Naive B cell (primary cell): ENCODE data around the gene ZNF213. TPM values are rescaled to one million over a fixed set of nuclear protein-coding genes. Genes with fewer than 3 reads are reported as not detected.

Experiments used
- polyA plus RNA-seq, 6 donors: library from polyadenylated mRNA; unstranded; fragments of 300-500 nt; fragmentation: Illumina TruSeq; gene quantifications; one replicate each; pipeline ENCODE4 v1.2.3, GENCODE V29; 2021; ENCODE audit warnings: low read depth in 6 of 6

The ZNF213 gene
- polyA plus RNA-seq, 6 donors from 2014 or later: 0.38 to 2.7 (median 1.6) TPM; not detected in 1

Other genes with a start within 250 kb of the ZNF213 start
- 10 to 100 TPM in 3 of 6 donors, 1 to 10 TPM in 3; 6.3 to 13.4 (median 9.5) TPM for gene FLYWCH1, start 223.1 kb upstream of the ZNF213 start, polyA plus RNA-seq
- gene KREMEN2, start 170.8 kb upstream of the ZNF213 start, polyA plus RNA-seq: 1 to 10 TPM in 3 of 6 donors, under 1 TPM in 2, not detected in 1; 0.25 to 4.4 (median 1.2) TPM
- gene PAQR4, start 165.7 kb upstream of the ZNF213 start, polyA plus RNA-seq: 1 to 10 TPM in 3 of 6 donors, under 1 TPM in 2, not detected in 1; 0.43 to 1.3 (median 1.1) TPM
- gene PKMYT1, start 154.6 kb upstream of the ZNF213 start, polyA plus RNA-seq: under 1 TPM in 4 of 6 donors, not detected in 2; 0.45 to 0.88 (median 0.62) TPM
- gene CLDN9, start 122.1 kb upstream of the ZNF213 start, polyA plus RNA-seq: not detected
- gene CLDN6, start 116.8 kb upstream of the ZNF213 start, polyA plus RNA-seq: not detected
- not detected for gene TNFRSF12A, start 114.7 kb upstream of the ZNF213 start, polyA plus RNA-seq
- gene HCFC1R1, start 111.1 kb upstream of the ZNF213 start, polyA plus RNA-seq: 10 to 100 TPM in 5 of 6 donors, 1 to 10 TPM in 1; 7.6 to 21.4 (median 15.4) TPM
- gene THOC6, start 111.0 kb upstream of the ZNF213 start, polyA plus RNA-seq: 10 to 100 TPM; 35.7 to 75.7 (median 48.3) TPM
- gene BICDL2, start 98.1 kb upstream of the ZNF213 start, polyA plus RNA-seq: not detected
- gene MMP25, start 88.5 kb upstream of the ZNF213 start, polyA plus RNA-seq: under 1 TPM in 2 of 6 donors, not detected in 4; 0.29 to 0.55 TPM
- 10 to 100 TPM in 2 of 6 donors, 1 to 10 TPM in 4; 3.0 to 15.0 (median 6.2) TPM for gene IL32, start 69.4 kb upstream of the ZNF213 start, polyA plus RNA-seq
- not detected for gene ZSCAN10, start 35.7 kb upstream of the ZNF213 start, polyA plus RNA-seq
- gene ZNF205, start 22.4 kb upstream of the ZNF213 start, polyA plus RNA-seq: under 1 TPM in 1 of 6 donors, not detected in 5; 0.47 TPM
- not detected for gene OR1F1, start 53.2 kb downstream of the ZNF213 start, polyA plus RNA-seq
- 10 to 100 TPM in 4 of 6 donors, 1 to 10 TPM in 2; 5.4 to 13.8 (median 11.0) TPM for gene ZNF200, start 100.1 kb downstream of the ZNF213 start, polyA plus RNA-seq
- under 1 TPM in 1 of 6 donors, not detected in 5; 0.25 TPM for gene MEFV, start 121.6 kb downstream of the ZNF213 start, polyA plus RNA-seq
- gene ZNF263, start 148.5 kb downstream of the ZNF213 start, polyA plus RNA-seq: 10 to 100 TPM; 39.8 to 65.5 (median 51.6) TPM
- 1 to 10 TPM in 5 of 6 donors, under 1 TPM in 1; 0.52 to 9.7 (median 6.0) TPM for gene TIGD7, start 170.4 kb downstream of the ZNF213 start, polyA plus RNA-seq
- 10 to 100 TPM; 22.4 to 59.6 (median 30.6) TPM for gene ZNF75A, start 170.5 kb downstream of the ZNF213 start, polyA plus RNA-seq
- gene OR2C1, start 220.9 kb downstream of the ZNF213 start, polyA plus RNA-seq: 1 to 10 TPM in 3 of 6 donors, under 1 TPM in 2, not detected in 1; 0.20 to 1.9 (median 1.0) TPM